SU-DHL-6 (cell line): ENCODE results near the gene PIRT.

Source experiments
- CTCF ChIP-seq: fragments of 200-600 bp; sonication (generic); IDR thresholded peaks from one replicate; pipeline ENCODE4 v1.5.1; 2017; ENCODE audit warnings: antibody characterized with exemption, mild to moderate bottlenecking, low read length, moderate library complexity; ENCODE audit not compliant: insufficient read depth, poor library complexity, severe bottlenecking
- EZH2phosphoT487 ChIP-seq: fragments of 200-600 bp; sonication (generic), shearing (Covaris generic); conservative IDR thresholded peaks from 2 replicates; pipeline ENCODE4 v1.6.1; 2018; ENCODE audit warnings: mild to moderate bottlenecking, antibody characterized with exemption, low read length, moderate library complexity, mixed read lengths

GRCh38 chr17:10777890-10778289, 60.0 kb downstream of the PIRT start:
- TF ChIP-seq CTCF = no peak
- no peak for TF ChIP-seq EZH2phosphoT487
